ENCODE data around the gene DNAJB4.

DNA sequence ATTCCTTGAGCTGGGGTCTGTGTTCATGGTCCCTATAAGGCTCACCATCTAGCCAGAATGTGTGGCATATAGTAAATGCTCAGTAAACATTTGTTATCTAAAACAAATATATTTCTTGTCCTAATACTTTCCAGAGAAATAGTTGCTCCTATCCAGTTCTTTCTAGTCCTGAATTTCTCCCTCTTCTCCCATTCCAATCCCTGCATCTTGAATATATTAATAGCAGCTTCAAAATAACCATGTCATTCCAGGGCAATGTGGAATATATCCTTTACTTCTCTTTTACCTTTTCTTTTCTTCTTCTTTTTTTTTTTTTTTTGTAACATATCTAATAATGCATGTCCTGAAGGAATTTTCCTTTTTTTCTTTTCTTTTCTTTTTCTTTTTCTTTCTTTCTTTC is 10.4 kb downstream of the DNAJB4 start:
- TF ChIP-seq ZNF274 (IDR thresholded peaks at IDR 0.05; ENCODE audit: low read depth, low read length), result no peak
- TF ChIP-seq YY1 (IDR thresholded peaks at IDR 0.05; ENCODE audit: insufficient read depth, insufficient read length), result no peak
